ENCODE measurements around the gene FIGN. TPM values are rescaled to one million over a fixed set of nuclear protein-coding genes. Genes with fewer than 3 reads are reported as not detected.

The FIGN gene
- total and polyA plus RNA-seq, 2 donors from 2014 or later: 1.1 to 8.0 TPM

GRCh38 chr2:163709270-163709669, 26.5 kb downstream of the FIGN start:
- TF ChIP-seq CTCF (IDR thresholded peaks at IDR 0.05; ENCODE audit: borderline replicate concordance, extremely low read depth, insufficient read depth): no peak
- no peak for DNase-seq
- Histone ChIP-seq H3K36me3 (ENCODE audit: control insufficient read depth in 2 of 3, insufficient read depth in 3 of 3, low read length in 3 of 3) (no peaks in the 10 kb centered on the region), H3K27ac (ENCODE audit: low read depth in 2 of 2, low read length in 2 of 2) (no peak overlapping the region), H3K4me3 (ENCODE audit: low read length in 3 of 3) (no peak overlapping the region), H3K4me1 (ENCODE audit: control insufficient read depth in 2 of 3, insufficient read depth in 2 of 3, low read depth in 1 of 3, low read length in 3 of 3) (peaks cover 0 to 3% (median 0%) of the 10 kb centered on the region in 3 donors), H3K9ac (ENCODE audit: low read length in 3 of 3) (no peak overlapping the region), H3K27me3 (ENCODE audit: control insufficient read depth, insufficient read depth, low read length) (no peaks in the 10 kb centered on the region), H3K9me3 (ENCODE audit: control insufficient read depth in 2 of 3, insufficient read depth in 1 of 3, low read length in 3 of 3) (no peaks in the 10 kb centered on the region)
- intact Hi-C loops (cut with DNase I): no loop called here
- FAIRE-seq: no peak

GRCh38 chr2:163708265-163708664, 27.5 kb downstream of the FIGN start:
- Histone ChIP-seq H3K4me1 (ENCODE audit: control insufficient read depth in 2 of 3, insufficient read depth in 2 of 3, low read depth in 1 of 3, low read length in 3 of 3) (no peaks in the 10 kb centered on the region), H3K27ac (ENCODE audit: low read depth in 2 of 2, low read length in 2 of 2) (no peak overlapping the region), H3K9me3 (ENCODE audit: control insufficient read depth in 2 of 3, insufficient read depth in 1 of 3, low read length in 3 of 3) (no peaks in the 10 kb centered on the region), H3K27me3 (ENCODE audit: control insufficient read depth, insufficient read depth, low read length) (no peaks in the 10 kb centered on the region), H3K9ac (ENCODE audit: low read length in 3 of 3) (no peak overlapping the region), H3K4me3 (ENCODE audit: low read length in 3 of 3) (no peak overlapping the region), H3K36me3 (ENCODE audit: control insufficient read depth in 2 of 3, insufficient read depth in 3 of 3, low read length in 3 of 3) (no peaks in the 10 kb centered on the region)
- intact Hi-C loops (cut with DNase I): no loop called here
- no peak for FAIRE-seq
- TF ChIP-seq CTCF (IDR thresholded peaks at IDR 0.05; ENCODE audit: borderline replicate concordance, extremely low read depth, insufficient read depth): no peak
- DNase-seq: no peak

GRCh38 chr2:163703386-163703785, 32.4 kb downstream of the FIGN start:
- FAIRE-seq: no peak
- Histone ChIP-seq H3K9me3 (ENCODE audit: control insufficient read depth in 2 of 3, insufficient read depth in 1 of 3, low read length in 3 of 3) (no peaks in the 10 kb centered on the region), H3K36me3 (ENCODE audit: control insufficient read depth in 2 of 3, insufficient read depth in 3 of 3, low read length in 3 of 3) (no peaks in the 10 kb centered on the region)

More at GRCh38 chr2:163703386-163703785, 32.4 kb downstream of the FIGN start:
- intact Hi-C loops (cut with DNase I): no loop called here
- no peak for DNase-seq
- no peak overlapping the region for H3K9ac ChIP-seq (ENCODE audit: low read length in 3 of 3)
- H3K27me3 ChIP-seq (ENCODE audit: control insufficient read depth, insufficient read depth, low read length): no peaks in the 10 kb centered on the region
- H3K4me1 ChIP-seq (ENCODE audit: control insufficient read depth in 2 of 3, insufficient read depth in 2 of 3, low read depth in 1 of 3, low read length in 3 of 3): no peaks in the 10 kb centered on the region
- no peak for TF ChIP-seq CTCF (IDR thresholded peaks at IDR 0.05; ENCODE audit: borderline replicate concordance, extremely low read depth, insufficient read depth)
- no peak overlapping the region for H3K4me3 ChIP-seq (ENCODE audit: low read length in 3 of 3)
- no peak overlapping the region for H3K27ac ChIP-seq (ENCODE audit: low read depth in 2 of 2, low read length in 2 of 2)

All from kidney (tissue), 14 donors.